ENCODE results near the gene PLXNB2.
"Not testable (repeated sequence)": the region's sequence is repeated elsewhere in the genome, so short reads cannot be mapped to it uniquely, and the experiment has no call there.

The PLXNB2 gene

DNA sequence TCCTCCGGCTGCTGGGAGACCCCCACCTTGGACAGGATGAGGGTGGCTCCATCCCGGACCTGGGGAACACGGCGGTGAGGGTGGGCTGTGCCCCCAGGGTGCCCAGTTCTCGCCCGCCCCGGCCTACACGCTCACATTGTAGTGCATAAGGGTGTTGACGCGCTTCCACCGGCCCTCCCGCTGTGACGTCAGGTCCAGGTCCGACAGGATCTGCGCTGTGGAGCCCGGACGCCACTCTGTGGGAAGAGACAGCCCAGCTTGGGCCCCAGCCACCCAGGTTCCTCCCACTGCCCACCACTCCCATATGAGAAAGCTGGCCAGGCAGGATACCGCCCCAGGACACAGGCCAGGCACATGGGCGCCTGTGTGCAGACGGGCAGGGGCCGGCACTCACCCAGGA is 29.0 kb downstream of the PLXNB2 start:
- no peak for FAIRE-seq

DNA sequence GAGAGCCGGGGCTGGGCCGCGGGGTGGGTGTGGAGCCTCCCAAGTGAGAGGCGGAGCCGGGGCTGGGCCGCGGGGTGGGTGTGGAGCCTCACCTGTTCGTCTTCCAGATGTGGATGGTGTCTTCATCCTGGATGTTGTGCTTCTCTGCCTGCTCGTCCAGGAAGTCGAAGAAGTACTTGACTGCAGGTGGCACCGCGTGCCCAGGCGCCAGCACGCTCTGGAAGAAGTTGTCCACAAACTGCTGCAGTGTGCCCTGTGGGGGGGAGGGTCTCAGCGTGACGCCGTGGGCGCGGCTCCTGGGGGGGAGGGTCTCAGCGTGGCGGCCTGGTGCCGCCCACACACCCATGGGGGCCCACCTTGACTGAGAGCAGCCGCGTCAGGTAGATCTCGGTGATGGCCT is 29.7 kb downstream of the PLXNB2 start:
- no peak for FAIRE-seq

DNA sequence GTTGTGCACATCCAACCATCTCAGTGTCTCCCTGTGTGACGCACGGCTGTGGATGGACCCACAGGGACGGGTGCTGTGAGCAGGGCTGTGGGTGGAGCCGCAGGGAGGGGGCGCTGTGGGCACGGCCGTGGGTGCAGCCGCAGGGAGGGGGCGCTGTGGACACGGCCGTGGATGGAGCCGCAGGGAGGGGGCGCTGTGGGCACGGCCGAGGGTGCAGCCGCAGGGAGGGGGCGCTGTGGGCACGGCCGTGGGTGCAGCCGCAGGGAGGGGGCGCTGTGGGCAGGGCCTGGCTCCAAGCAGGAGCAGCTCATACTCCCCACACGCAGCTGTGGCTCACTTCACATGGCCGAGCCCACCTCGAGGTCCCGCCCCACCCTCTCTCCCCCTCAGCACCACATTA is 31.3 kb downstream of the PLXNB2 start:
- FAIRE-seq: no peak

DNA sequence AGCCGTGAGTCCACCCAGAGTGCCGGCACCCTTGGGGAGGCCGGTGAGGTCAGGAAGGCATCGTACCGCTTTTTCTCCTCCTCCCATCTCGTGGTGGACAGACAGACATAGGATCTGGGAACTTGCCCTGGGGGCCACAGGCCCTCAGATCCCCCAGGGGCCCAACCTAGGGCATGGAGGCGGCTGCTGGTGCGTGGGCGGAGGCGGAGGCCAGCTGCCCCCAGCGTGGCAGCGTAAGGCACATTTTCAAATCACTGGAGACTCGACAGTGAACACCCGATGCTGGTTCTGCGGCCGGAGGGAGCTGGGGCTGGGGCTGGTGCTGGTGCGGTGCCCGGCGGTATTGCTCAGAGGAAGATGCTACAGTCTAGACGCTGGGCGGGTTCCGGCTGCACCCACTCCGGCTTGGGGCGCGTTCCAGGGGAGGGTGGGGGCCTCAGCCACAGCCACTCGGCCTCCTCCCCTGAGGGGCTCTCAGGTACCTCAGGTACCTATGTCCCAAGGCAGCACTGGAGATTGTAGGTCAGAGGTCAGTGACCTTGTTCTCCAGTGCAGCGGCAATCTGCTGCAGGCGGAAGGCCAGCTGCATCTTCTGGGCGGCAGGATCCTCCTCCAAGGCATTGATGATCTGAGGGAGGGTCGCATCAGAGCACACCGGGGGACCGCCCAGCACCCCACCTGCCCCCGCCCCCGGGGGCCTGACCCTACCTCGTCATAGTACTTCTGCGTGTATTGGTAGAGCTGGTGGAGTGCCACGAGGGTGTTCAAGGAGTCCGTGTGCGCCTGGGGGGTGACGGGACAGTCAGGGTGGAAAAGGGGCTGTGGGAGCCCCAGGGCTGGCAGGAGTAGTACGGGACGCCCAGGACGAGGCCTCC is 32.0 kb downstream of the PLXNB2 start:
- FAIRE-seq: no peak

DNA sequence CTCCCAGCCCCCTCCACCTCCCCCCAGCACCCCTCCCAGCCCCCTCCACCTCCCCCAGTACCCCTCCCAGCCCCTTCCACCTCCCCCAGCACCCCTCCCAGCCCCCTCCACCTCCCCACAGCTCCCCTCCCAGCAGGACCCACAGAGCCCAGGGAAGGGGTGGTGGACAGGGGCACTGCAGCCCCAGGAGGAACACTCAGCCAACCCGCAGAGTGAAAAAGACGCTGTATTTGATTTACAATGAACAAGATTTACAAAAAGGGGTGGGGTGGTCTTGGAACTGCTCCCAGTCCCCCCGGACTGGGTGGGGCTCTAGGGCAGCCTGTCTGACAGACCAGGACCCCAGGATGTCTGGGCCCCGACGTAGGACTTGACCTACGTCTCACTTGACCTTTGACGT is 32.7 kb downstream of the PLXNB2 start:
- no peak for FAIRE-seq

DNA sequence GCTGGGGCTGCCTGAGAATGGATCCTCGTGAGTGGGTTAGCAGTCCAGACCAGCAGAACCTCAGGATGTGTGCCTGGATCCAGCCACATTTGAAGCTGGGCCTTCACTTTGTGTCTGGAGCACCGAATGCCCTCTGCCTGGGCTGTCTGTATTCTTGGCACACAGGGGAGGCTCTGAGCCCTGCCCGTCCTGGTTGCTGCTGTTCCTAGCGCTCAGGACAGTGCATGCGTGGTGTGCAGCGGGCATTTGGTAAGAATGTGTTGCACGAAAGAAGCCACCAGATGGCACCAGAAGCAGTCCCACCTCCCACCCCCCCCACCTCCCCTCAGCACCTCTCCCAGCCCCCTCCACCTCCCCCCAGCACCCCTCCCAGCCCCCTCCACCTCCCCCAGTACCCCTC is 33.1 kb downstream of the PLXNB2 start:
- no peak for FAIRE-seq

DNA sequence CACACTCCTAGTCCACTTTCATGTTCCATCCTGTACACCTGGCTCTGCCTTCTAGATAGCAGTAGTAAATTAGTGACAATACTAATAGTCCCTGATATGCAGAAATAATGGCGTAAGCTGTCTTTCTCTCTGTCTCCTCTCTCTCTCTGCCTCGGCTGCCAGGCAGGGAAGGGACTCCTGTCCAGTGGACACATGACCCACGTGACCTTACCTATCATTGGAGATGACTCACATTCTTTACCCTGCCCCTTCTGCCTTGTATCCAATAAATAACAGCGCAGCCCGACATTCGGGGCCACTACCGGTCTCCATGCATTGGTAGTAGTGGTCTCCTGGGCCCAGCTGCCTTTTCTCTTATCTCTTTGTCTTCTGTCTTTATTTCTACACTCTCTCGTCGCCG is 33.7 kb downstream of the PLXNB2 start:
- FAIRE-seq: not testable (repeated sequence)

DNA sequence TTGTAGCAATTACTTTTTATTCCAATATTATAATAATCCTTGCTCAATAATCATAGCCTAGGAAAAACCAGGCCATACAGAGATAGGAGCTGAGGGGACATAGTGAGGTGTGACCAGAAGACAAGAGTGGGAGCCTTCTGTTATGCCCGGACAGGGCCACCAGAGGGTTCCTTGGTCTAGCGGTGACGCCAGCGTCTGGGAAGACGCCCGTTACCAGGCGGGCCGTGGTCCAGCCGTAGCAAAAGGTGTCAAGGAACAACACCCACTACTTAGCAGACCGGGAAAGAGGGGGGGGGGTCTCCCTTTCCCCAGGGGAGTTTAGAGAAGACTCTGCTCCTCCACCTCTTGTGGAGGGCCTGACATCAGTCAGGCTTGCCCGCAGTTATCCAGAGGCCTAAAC is 34.1 kb downstream of the PLXNB2 start:
- not testable (repeated sequence) for FAIRE-seq

DNA sequence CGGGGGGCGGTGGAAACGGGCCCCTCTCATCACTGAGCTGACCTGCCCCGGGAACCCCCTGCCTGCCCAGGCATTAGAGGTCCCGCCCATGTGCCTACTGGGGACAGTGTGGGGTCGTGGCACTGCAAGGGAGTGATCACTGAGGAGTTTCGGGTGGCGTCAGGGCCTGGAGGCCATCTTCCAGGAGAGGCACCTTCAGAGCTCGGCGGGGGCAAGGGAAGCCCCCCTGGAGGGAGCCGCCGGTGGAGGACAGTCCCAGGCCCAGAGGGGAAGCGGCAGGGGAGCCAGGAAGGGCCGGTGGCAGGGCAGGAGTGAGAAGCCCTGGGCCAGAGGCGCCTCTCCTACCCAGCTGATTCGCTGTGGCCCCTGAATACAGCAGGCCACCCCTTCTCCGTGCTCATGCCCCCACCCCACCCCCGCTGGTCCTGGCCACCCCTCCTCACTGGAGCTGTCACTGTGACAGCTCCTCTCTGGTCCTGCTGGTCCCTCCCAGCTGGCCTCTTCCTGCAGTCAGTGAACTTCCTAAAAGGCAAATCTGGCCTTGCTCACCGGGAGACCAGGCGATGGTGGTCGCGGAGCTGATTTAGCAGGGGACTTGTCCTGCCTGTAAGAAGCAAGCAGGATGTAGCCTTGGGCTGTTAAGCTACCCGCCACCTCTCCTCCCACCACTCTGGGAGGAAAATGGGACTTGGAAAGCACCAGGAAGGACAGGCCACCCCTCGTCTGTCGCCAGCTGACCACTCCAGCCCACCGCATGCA is 35.2 kb downstream of the PLXNB2 start:
- FAIRE-seq: no peak

DNA sequence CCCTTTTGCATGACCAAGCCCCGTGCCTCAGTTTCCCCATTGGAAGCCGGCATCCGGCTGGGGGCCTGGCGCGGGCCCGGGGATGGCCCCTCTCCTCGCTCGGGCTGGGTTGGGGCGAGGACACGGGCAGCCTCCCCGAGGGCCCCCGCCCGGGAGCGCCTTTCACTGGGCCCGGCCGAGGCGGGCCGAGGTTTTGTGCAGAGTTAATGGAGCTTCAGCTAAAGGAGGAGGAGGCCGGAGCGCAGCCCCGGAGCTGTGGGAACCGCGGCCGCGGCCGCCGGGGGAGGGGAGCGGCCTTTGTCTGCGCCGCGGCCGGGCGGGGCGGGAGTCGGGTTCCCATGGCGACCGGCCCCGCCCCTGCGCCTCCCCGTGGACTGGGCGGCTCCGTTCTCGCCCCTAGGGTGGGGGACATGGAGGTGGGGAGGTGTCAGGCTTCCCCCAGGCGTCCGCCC is 35.9 kb downstream of the PLXNB2 start:
- no peak for FAIRE-seq

DNA sequence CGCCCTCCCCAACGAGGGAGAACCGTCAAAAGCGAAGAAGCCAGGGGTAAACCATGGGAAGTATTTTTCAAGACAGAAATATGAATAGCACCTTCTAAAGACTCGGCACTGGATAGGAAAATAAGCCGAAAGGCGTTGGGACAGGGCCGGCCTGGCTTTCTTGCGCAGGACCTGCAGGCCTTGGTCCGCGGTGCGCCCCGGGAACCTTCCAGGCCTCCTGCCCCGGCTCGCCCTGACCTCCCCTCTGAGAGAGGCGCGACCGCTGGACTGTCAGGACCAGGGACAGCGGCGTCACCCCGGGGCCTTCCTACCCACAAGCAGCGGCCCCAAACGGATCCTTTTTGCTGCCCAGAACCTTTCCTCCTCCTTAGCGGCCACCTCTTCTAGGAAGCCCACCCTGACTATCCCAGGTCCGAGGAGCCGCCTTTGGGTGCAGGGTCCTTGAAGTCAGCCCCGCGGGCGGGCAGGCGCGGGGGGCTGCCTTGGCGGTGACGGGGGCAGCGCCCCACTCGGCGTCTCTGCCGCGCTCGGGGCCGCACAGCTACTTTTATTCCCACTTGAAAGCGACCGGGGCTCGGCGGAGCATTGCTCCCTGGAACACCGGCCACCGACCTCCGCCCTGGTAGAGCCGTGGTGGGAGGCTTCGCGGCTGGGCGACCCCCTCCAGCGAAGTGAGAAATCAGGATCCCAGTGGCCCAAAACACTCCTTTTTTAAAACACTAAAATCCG is 36.6 kb downstream of the PLXNB2 start:
- FAIRE-seq: no peak

DNA sequence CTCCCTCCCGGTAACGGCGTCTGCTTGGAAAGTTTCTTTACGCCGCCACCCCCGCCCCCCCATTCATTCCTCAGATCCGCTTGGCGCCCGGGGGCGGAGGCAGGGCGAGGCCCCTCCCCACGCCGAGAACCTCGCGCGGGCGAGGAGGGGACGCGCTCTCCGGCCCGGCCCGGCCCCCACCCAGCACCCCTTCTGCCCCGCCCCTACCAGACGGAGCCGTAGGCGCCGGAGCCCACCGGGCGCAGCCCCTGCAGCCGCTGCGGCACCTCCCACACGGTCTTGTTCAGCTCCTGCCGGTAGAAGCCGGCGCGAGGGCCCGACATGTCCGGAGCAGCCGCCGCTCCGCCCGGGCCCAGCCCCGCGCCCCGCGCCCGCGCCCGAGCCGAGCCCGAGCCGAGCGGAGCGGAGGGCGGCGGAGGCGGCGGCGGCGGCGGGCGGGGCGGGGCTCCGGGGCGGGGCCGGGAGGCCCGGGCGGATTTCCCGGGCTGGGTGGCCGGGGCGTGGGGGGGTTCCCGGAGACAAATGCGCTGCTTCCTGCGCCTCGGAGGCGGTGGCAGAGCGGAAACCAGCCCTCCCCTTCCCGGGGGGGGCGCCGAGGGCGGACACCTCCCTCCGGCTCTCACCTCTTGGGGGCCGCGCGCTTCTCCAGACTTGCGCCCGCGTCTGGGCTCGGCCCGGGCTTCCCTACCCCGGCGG is 37.3 kb downstream of the PLXNB2 start, which contains the start of gene MAPK11:
MAPK11 (minus strand) TSS at position 411 of the 696 bp plus-strand sequence; CDS start at position 323, 88 bp downstream.
- FAIRE-seq: no peak

DNA sequence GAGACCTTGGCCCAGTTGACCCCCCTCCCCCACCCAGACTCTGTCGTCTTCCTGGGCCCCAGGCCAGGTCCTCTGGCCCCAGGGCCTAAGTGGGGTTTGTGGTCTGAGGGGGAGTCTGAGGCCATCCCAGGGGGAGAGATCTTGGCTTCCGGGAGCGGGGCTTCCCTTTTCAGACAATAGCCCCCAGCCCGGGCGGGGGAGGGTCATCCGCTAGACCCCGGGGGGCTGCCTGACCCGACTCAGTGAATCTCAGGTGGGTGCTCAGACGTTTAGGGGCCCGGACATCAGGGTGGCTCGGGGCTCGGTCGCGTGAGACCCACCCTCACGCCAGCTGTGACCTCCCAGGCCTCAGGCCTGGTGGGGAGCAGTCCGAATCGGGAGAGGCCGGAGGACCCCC is 37.9 kb downstream of the PLXNB2 start:
- FAIRE-seq: no peak

DNA sequence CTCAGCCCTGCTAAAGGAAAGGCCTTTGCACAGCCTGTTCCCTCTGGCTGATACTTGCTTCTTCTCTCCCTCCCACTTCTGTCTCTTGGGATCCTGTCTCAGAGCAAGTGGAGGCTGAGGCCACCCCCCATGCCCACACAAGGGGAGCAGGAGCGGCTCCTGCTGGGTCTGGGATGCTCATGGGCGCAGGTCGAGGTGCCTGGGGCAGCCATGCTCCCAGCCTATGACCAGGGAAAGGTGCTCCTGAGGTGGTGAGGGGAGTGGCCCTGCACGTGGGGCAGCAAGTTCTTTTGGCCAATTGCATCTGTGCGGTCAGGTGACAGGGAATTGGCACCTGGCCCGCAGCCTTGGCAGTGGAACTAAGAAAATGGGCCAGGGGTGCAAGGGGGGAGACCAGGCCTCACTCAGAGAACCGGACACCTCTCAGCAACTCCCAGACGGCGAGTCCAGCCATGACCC is 38.8 kb downstream of the PLXNB2 start:
- FAIRE-seq: no peak

DNA sequence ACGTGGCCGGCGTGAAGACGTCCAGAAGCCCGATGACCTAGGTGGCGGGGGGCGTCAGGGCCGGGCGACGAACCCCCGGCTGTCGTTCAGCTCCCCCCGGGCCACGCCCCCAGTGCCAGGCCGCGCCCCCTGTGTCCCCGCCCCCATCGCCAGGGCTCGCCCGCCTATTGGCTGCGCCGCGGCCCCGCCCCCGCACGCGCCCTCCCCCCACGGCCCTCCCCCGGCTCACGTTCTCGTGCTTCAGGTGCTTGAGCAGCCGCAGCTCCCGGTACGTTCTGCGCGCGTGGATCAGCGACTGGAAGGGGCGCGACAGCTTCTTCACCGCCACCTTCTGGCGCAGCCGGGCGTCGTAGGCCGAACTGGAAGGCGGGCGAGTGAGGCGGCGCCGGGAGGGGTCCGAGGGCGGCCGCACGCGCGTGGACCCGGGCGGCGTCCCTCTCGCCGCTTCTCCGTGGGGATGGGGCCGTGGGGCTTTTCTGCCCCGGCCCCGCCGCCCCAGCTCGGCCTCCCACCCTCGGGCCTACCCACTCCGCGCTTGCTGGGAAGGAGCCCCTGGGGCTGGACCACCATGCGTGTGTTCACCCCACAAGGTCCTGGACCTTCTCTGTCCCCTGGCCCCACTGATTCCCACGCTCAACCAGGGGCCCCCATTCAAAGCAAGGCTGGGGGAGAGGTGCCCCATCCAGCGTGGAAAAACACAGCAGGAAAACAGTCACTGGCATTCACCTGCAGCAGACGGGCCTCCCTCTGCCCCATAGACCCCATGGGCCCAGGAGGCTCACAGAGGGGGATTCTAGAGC is 39.7 kb downstream of the PLXNB2 start:
- FAIRE-seq: no peak

DNA sequence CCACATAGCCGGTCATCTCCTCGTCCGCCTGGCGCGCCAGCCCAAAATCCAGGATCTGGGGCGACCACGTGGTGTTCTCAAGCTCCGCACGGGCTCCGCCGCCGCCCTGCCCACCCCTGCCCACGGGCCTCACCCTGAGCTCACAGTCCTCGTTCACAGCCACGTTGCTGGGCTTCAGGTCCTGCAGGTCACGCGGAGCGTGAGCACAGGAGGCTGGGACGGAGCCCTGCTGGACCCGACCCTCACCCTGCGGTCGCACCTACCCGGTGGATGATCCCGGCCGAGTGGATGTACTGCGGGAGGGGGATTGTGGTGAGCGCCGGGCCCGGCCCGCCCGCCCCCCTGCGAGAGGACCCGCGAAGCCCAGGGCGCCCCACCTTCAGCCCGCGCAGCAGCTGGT is 40.5 kb downstream of the PLXNB2 start:
- FAIRE-seq: no peak

DNA sequence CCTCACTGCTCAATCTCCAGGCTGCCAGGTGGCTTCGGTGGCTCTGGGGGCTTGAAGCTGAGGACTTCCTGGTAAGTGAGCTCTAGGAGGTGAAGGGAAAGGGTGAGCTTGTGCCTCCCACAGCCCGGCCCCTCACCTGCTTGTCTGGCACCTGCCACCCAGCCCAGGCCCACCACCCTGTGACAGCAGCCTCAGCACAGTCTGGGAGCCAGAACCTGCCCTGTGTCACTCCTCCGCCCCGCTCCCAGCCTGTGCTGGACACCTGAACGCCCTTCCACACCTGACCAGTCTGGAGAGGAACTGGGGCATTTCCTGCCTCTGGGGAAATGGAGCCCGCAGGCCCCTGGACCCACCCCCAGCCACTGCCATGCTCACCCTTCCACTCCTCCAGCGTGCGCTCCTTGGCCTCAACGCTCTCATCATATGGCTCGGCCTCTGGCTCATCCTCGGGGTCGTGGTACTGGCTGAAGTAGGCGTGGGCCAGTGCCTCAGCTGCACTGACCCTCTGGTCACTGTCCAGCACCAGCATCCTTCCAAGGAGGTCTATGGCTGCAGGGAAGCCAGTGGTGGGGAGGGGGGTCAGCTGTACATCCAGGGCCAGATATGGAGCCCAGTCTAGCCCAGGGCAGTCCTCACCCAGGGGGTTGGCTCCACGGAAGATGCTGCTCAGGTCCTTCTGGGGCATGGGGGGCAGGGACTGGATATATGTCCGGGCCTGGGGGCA is 42.3 kb downstream of the PLXNB2 start:
- no peak for FAIRE-seq

DNA sequence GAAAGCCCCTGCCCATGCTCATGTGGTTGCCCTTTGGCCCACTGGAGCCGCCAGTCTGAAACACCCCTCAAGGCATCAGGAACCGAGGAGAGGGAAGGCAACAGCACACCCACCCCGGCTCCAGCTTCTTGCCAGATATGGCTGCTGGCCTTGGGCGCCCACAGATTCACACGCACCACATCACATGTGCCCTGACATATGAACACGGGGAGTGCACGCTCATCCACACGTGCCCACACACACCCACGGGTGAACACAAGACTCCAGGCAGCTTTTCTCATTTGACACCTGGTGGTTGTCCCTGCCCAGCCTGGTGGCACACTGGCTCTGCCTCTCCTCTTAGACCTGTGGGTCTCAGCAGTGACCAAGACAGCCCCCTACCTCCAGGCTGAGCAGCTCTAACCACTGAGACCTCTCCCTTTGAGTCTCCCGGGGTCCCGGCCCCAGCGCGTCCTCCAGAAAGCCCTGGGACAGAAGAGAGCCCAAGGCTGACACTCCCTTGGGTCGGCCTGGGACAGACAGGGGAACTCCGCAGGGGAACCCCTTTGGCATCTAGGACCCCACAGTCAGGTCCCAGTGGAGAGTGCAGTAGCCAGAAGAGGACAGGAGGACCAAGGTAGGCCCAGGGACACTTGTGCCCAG is 43.2 kb downstream of the PLXNB2 start:
- FAIRE-seq: no peak

DNA sequence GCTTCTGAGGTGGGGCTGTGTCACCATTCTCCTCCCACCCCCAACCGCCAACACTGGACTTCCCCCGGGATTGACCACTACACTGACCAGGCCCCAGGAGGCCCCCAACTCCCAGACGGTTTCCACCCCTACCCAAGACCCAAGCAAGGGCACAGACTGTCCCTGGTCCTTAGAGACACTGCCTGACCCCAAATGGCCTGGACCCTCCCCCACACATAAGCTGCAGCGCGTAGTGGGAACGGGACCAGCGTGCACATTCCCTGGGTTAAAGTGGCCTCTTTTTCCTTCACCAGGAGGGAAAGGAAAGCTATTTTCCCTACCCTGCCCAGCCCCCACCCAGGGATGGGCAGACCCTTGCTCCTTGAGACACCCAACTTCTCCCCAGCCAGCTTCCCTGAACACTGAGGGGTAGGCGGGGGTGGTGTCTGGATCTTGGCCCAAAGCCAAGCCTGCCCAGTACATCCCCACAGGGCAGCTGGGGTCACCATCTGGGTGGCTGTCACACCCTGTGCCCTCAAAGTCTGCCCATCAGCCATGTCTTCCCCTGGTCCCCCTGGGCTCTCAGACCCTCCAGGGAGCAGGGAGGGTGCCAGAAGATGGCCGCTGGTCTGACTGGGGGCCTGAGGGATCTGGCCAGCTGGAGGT is 44.4 kb downstream of the PLXNB2 start:
- no peak for FAIRE-seq

DNA sequence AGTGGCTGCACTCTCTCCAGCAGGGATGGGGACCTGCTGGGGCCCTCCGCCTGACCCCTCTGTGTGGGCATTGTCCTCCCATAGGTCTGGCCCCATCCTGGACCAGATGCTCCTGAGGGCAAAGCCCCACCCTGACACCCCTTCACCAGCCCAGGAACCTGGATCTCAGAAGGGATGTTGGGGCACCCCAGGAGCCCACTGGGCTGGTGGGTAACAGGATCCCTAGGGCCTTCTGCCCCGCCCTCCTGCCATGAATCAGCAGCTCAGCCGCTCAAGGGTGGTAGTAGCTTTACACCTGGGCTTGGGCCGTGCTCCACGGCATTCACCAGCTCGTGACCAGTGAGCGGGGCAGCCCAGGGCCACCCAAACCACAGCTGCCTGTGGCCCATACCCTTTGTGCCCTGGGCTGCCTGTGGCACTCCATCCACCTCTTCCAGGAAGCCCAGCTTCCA is 45.0 kb downstream of the PLXNB2 start:
- FAIRE-seq: no peak

All from TTC549 (cell line).